Measurements from ENCODE around the gene MMP20. TPM values are rescaled to one million over a fixed set of nuclear protein-coding genes. Genes with fewer than 3 reads are reported as not detected.

The MMP20 gene
- total and polyA plus RNA-seq, 2 experiments from 2014 or later, result not detected

DNA sequence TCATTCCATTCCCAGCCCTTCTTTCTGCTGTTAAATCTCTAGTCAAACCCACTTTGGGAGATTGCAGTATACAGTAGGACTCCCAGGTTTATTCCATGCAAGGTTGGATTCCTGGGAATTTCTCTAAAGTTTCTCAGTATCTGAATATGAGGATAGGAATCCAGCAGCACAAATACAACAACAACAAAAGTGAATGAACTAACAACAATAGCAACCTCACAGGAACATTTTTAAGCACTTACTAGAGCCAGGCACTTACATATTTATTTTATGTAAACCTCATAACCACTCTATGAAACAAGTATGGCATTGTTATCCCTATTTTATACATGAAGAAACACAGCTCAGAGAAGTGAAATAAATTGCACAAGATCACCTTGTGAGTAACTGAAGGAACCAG lies 96.5 kb downstream of the MMP20 start:
- no peak overlapping the region for H3K4me3 ChIP-seq
- no peaks in the 10 kb centered on the region for H3K9me3 ChIP-seq (ENCODE audit: low read depth)
- DNase-seq (ENCODE audit: low read depth in 1 of 2, low spot score in 1 of 2), result no peak
- H3K36me3 ChIP-seq, result no peaks in the 10 kb centered on the region
- TF ChIP-seq CTCF (IDR thresholded peaks at IDR 0.05; ENCODE audit: low read depth, low read length), result no peak
- no peaks in the 10 kb centered on the region for H3K27me3 ChIP-seq
- H3K4me1 ChIP-seq (ENCODE audit: low read depth), result peaks cover 7% of the 10 kb centered on the region
- H3K27ac ChIP-seq, result no peak overlapping the region

GRCh38 chr11:102527684-102528083 lies 97.4 kb downstream of the MMP20 start:
- H3K4me1 ChIP-seq (ENCODE audit: low read depth), result peaks cover 7% of the 10 kb centered on the region
- no peak for TF ChIP-seq CTCF (IDR thresholded peaks at IDR 0.05; ENCODE audit: low read depth, low read length)
- no peak overlapping the region for H3K4me3 ChIP-seq
- no peaks in the 10 kb centered on the region for H3K27me3 ChIP-seq
- H3K36me3 ChIP-seq, result no peaks in the 10 kb centered on the region
- DNase-seq (ENCODE audit: low read depth in 1 of 2, low spot score in 1 of 2), result no peak
- H3K9me3 ChIP-seq (ENCODE audit: low read depth), result no peaks in the 10 kb centered on the region
- H3K27ac ChIP-seq, result no peak overlapping the region

- no peak for DNase-seq (ENCODE audit: low read depth in 1 of 2, low spot score in 1 of 2)
- Histone ChIP-seq H3K4me1 (ENCODE audit: low read depth) (peaks cover 7% of the 10 kb centered on the region), H3K9me3 (ENCODE audit: low read depth) (no peaks in the 10 kb centered on the region), H3K27me3 (no peaks in the 10 kb centered on the region), H3K36me3 (no peaks in the 10 kb centered on the region), H3K4me3 (no peak overlapping the region), H3K27ac (no peak overlapping the region)
- TF ChIP-seq CTCF (IDR thresholded peaks at IDR 0.05; ENCODE audit: low read depth, low read length), result no peak
Observed at GRCh38 chr11:102527041-102527440, 98.1 kb downstream of the MMP20 start.

Other genes starting within 250 kb of the MMP20 start
- 82.2 and 86.3 TPM in 2 replicates for gene TMEM123, start 172.6 kb downstream of the MMP20 start, total RNA-seq
- 92.6 and 142 TPM in 2 replicates for gene TMEM123, start 172.6 kb downstream of the MMP20 start, polyA plus RNA-seq
- not detected in 2 replicates for gene MMP7, start 94.6 kb downstream of the MMP20 start, total RNA-seq
- not detected in 2 replicates for gene MMP7, start 94.6 kb downstream of the MMP20 start, polyA plus RNA-seq
- gene MMP27, start 80.4 kb upstream of the MMP20 start, total RNA-seq, result not detected in 2 replicates
- gene MMP27, start 80.4 kb upstream of the MMP20 start, polyA plus RNA-seq, result not detected in 2 replicates
- gene MMP8, start 99.6 kb upstream of the MMP20 start, total RNA-seq, result not detected in 2 replicates
- not detected in 2 replicates for gene MMP8, start 99.6 kb upstream of the MMP20 start, polyA plus RNA-seq
- not detected in 2 replicates for gene MMP10, start 155.3 kb upstream of the MMP20 start, total RNA-seq
- gene MMP10, start 155.3 kb upstream of the MMP20 start, polyA plus RNA-seq, result not detected in 2 replicates
- gene MMP1, start 172.8 kb upstream of the MMP20 start, total RNA-seq, result not detected in 2 replicates
- 0.94 TPM in 1 of 2 replicates, not detected in the other for gene MMP1, start 172.8 kb upstream of the MMP20 start, polyA plus RNA-seq
- gene MMP3, start 218.3 kb upstream of the MMP20 start, total RNA-seq, result not detected in 2 replicates
- not detected in 2 replicates for gene MMP3, start 218.3 kb upstream of the MMP20 start, polyA plus RNA-seq
- not detected in 2 replicates for gene MMP12, start 249.7 kb upstream of the MMP20 start, total RNA-seq
- not detected in 2 replicates for gene MMP12, start 249.7 kb upstream of the MMP20 start, polyA plus RNA-seq

Data from cardiac muscle cell (in vitro differentiated cells and primary cell).